Liver (tissue), 3 donors: ENCODE results near the gene TTC1.

ENCODE experiments used
- JUND ChIP-seq, 2 donors: IDR thresholded peaks; 2 replicates each; pipeline ENCODE4 v1.6.1; 2016; ENCODE audit warnings: antibody characterized with exemption in 2 of 2
- YY1 ChIP-seq: IDR thresholded peaks from 2 replicates; pipeline ENCODE4 v1.6.1; 2016; ENCODE audit warnings: antibody characterized with exemption, mild to moderate bottlenecking
- TF ChIP-seq, protein P1 (sequence below): fragments of 150-350 bp; IDR thresholded peaks from 2 replicates; pipeline ENCODE4 v1.5.1; 2017; ENCODE audit warnings: improper control_type of control experiment, low read depth, low read length; ENCODE audit not compliant: missing input control
- donor health status: healthy.
- donor health status: healthy.

DNA sequence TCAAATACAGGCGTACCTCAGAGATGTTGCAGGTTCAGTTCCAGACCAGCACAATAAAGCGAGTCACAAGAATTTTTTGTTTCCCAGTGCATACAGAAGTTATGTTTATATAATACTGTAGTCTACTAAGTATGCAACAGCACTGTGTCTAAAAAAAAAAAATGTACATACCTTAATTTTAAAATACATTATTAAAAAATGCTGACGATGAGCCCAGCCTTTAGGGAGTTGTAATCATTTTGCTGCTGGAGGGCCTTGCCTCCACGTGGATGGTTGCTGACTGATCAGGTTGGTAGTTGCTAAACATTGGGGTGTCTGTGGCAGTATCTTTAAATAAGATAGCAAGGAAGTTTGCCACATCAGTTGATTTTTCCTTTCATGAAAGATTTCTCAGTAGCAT, 48.3 kb downstream of the TTC1 start:
- TF ChIP-seq, protein P1, sequence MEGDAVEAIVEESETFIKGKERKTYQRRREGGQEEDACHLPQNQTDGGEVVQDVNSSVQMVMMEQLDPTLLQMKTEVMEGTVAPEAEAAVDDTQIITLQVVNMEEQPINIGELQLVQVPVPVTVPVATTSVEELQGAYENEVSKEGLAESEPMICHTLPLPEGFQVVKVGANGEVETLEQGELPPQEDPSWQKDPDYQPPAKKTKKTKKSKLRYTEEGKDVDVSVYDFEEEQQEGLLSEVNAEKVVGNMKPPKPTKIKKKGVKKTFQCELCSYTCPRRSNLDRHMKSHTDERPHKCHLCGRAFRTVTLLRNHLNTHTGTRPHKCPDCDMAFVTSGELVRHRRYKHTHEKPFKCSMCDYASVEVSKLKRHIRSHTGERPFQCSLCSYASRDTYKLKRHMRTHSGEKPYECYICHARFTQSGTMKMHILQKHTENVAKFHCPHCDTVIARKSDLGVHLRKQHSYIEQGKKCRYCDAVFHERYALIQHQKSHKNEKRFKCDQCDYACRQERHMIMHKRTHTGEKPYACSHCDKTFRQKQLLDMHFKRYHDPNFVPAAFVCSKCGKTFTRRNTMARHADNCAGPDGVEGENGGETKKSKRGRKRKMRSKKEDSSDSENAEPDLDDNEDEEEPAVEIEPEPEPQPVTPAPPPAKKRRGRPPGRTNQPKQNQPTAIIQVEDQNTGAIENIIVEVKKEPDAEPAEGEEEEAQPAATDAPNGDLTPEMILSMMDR: no peak
- TF ChIP-seq YY1 (no peak), JUND (IDR thresholded peaks at IDR 0.05) (no peak)
